ENCODE measurements around the gene KCNA5.

Gene KCNA5

GRCh38 chr12:5027046-5027821 is 16.4 kb upstream of the KCNA5 start:
- DNase-seq (ENCODE audit: low read depth in 3 of 3) = no peak

DNA sequence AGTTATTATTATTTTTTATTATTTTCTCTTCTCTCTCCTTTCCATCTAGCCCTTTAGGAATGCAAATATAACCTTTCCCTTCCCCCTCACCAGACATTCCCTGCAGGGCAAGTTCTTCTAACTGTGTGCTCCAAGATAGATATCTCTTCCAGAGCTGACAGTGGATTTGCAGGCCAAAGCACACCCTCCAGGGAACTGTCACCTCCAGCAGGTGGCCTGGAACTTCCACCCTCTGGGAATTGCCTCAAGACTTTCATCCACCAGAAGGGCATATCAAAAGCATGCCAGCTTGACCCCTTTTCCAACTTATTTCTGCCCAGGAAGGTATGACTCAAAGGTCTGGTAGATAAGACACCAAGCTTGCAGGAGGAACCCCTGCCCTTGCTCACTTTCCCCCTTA is 13.6 kb upstream of the KCNA5 start:
- DNase-seq (ENCODE audit: low read depth in 3 of 3) = no peak

DNA sequence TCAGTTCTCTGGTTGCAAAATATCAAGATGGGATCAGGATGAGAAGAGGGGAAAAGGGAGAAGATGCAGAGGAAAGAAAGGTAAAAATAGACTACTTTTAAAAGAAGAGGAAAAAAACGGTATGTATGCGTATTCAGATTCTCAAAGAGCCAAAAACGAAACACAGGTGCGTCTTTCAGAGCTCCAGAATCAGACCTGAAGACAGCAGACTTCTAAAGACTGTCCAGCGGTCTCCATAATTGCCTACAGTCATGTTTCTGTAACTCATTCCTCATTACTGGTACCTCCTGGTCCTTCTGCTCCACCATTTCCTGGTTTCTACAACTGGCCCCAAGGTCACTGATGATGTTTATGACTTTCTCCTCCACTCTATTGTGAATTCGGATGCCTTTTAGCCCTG is 12.4 kb upstream of the KCNA5 start:
- DNase-seq (ENCODE audit: low read depth in 3 of 3) = no peak

GRCh38 chr12:5031958-5032357 is 11.7 kb upstream of the KCNA5 start:
- no peak for DNase-seq (ENCODE audit: low read depth in 3 of 3)

DNA sequence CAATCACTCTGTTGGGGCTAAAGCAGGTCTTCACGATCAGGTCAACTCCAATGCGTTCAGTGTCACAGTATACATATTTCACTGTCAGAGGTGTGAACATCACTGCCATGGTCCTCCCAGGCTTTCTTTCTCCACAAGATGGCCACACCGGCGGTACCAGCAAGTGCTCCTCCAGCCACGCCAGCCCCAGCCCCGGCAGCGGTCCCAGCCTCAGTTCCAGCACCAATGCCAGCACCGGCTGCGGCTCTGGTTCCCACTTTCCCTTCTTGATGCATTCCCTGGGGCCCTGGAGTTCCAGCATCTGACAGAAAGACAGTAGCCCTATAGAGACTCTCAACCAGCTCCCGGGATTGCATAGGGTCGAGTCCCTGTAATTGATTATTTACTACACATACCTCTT is 10.9 kb upstream of the KCNA5 start:
- no peak for DNase-seq (ENCODE audit: low read depth in 3 of 3)

- no peak for DNase-seq (ENCODE audit: low read depth in 3 of 3)
These were observed 9.8 kb upstream of the KCNA5 start for GRCh38 chr12:5033883-5034282.

GRCh38 chr12:5034603-5035002 is 9.1 kb upstream of the KCNA5 start:
- peak in 1 of 3 donors; percentile 21 for DNase-seq (ENCODE audit: low read depth in 3 of 3)

- DNase-seq (ENCODE audit: low read depth in 3 of 3) = no peak
These were observed 8.1 kb upstream of the KCNA5 start for GRCh38 chr12:5035618-5036017.

GRCh38 chr12:5036031-5036430 is 7.6 kb upstream of the KCNA5 start:
- DNase-seq (ENCODE audit: low read depth in 3 of 3) = no peak

GRCh38 chr12:5037795-5038357 is 5.8 kb upstream of the KCNA5 start:
- DNase-seq (ENCODE audit: low read depth in 3 of 3) = no peak

GRCh38 chr12:5038781-5039311 is 4.8 kb upstream of the KCNA5 start:
- no peak for DNase-seq (ENCODE audit: low read depth in 3 of 3)

DNA sequence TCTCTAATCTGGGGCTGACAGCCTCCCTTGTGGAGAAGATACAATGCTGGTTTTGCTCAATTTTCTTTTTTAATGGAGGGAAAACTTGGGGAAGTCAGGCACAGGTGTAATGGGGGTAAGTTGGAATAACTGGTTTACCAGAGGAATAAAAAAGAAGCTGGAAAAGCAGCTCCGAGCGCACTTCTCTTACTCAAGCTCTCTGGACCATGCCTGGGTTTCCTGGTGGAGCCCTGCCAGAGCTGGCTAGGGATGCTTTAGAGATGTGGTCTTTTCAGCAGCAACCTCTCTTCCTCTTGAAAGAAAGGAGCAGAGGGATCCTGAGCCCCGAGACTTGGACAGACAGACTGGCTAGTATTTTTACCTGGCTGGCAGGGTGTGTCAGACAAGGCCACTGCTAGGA is 3.9 kb upstream of the KCNA5 start:
- DNase-seq (ENCODE audit: low read depth in 3 of 3) = no peak

DNA sequence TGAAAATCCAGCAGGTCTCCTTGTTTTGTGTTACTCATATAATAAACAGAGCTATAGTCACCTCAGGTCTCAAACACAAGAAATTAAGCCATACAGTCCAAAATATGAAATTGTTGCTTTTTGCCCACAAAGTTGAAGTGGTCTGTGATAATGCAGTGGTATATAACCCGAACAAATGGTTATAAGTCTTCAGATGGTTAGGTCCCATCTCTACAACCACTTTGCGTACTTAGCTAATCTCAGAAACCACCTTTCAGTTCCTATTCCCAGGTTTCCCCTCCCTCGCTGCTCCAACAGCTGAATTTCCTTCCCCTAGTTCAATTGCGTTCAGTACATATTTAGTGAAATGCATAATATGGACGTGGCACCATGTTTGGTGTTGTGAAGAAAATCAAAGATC is 3.3 kb upstream of the KCNA5 start:
- no peak for DNase-seq (ENCODE audit: low read depth in 3 of 3)

GRCh38 chr12:5044420-5045295 is 979 bp downstream of the KCNA5 start:
- no peak for DNase-seq (ENCODE audit: low read depth in 3 of 3)

DNA sequence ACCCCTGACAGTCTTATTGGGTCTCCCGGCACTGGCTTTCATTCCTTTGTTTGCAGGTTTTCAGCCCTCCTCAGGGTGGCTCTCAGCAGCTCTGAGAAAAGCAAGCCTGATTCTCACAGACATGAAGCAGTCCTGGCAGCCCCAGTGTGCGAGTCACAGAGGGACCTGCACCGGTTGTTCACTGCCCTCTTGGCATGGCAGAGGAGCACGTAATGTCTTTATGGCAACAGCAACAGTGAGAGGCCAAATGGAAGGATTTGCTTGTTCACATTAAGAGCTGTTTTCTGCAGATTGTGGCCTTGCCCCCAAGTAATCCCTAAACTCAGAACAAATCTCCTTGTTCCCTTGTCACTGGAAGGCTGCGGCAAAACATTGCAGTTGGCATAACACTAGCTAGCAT is 3.4 kb downstream of the KCNA5 start:
- no peak for DNase-seq (ENCODE audit: low read depth in 3 of 3)

DNA sequence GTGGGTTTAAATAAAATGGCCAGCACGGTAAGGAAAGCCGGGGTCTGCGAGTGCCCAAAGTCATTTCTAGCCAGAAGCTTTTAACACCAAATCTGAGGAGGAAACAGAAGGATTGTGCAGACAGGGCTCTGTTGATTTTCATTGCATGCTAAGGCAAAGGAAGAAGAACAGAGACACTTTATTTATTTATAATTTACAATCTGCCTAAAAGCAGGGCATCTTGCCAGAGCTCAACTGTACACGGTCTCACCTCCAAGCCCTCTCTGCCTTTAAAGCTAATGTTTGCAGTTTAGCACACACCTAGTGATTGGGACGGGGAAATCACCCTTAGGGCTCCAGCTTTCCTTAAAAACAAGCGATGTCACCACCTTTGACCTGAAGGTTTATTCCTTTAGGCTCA is 4.0 kb downstream of the KCNA5 start:
- DNase-seq (ENCODE audit: low read depth in 3 of 3) = no peak

DNA sequence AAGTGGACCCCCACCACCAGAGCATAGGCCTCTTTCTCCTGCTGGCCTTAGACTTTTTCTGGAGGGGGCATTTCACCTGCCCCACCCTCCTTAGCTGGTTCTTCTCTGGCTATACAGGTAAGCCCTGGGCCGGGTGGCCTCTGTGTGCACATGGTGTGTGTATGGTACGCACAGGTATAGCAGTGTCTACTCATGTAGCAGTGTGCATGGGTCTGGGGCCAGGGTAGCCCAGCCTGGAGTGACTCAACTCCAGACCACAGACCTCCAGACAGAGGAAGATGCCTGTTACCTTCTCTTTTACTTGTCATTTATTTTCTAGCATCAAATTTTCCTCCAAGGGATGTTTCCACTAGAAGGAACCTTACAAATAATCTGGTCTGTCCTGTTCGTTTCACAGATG is 6.9 kb downstream of the KCNA5 start:
- DNase-seq (ENCODE audit: low read depth in 3 of 3) = no peak

DNA sequence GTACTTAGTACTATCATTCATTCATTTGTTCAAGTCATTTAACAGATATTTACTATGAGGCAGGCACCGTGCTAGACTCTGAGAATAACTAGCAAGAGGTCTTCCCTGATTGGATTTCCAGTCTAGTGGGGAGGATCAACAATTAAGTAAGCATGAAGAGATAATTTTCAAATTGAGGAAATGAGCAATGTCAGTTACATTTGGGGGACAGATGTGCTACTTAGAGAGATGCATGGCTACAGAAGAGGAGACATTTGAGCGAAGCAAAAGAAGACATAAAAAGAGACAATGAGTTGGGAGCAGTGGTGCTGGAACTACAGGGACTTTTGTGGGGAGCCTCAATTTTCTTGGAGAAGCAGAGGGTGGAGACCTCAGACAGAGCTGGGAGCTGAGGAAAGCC is 7.7 kb downstream of the KCNA5 start:
- no peak for DNase-seq (ENCODE audit: low read depth in 3 of 3)

GRCh38 chr12:5051913-5052312 is 8.2 kb downstream of the KCNA5 start:
- no peak for DNase-seq (ENCODE audit: low read depth in 3 of 3)

- no peak for DNase-seq (ENCODE audit: low read depth in 3 of 3)
These were observed 8.7 kb downstream of the KCNA5 start for GRCh38 chr12:5052348-5052747.

DNA sequence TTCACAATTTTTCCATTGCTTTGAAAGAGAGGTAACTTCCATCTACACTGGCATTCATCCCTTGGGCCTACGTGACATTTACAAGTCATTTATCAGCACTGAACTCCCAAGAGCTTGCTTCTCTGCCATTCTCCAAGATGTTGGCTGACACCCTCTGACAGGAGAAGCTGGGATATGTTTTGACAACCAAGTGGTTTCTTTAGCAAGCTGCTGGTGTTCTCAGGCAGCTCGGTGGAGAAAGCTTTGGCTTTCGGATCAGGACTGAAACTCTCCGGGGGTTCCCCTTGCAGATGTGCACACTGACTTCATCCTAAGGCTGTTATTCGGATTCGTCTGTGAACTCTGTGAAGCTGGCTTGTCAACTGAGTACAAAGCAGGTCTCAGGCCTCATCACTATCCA is 15.7 kb downstream of the KCNA5 start:
- no peak for DNase-seq (ENCODE audit: low read depth in 3 of 3)

DNA sequence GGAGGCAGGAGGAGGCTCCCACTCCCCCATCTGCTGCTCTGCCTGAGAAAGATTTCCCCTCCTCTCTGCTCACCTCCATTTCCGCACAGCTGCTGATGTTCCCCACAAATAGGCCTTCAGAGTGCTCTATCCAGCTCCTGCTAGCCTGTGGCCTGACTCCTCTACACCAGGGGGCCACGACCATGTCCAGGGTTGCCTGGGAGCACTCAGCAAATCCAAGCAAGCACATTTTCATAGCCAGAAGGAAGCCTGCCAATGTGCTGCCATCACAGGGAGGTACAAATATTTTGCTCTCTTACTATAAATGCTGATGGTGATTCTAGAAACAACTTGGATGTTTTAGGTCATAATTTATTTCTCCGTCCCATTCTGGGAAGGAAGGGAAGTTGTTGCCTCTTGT is 17.3 kb downstream of the KCNA5 start:
- DNase-seq (ENCODE audit: low read depth in 3 of 3) = no peak

- no peak for DNase-seq (ENCODE audit: low read depth in 3 of 3)
These were observed 19.5 kb downstream of the KCNA5 start for GRCh38 chr12:5063149-5063548.

Measured in stimulated activated CD4-positive, alpha-beta T cell treated with anti-CD3 and anti-CD28 coated beads, TNF-alpha, amount 100 ng/mL, for 48 hours (primary cell).